Activated T-helper 1 cell treated with anti-CD3 and anti-CD28 coated beads, Interleukin-12 subunit alpha, Interleukin-12 subunit beta, Interleukin-2, Interleukin-4 antibody, amounts not matched to agents 30 ng/mL and 10 ng/mL and 1 ng/mL, durations not matched to agents 14 hours and 24 hours and 36 hours (primary cell): ENCODE measurements around the gene DLG5. TPM values are rescaled to one million over a fixed set of nuclear protein-coding genes. Genes with fewer than 3 reads are reported as not detected.

ENCODE experiments used
- DNase-seq: peaks from one replicate; pipeline ENCODE4 v3.0.0; 2021; ENCODE audit warnings: low spot score
- H3K27ac Mint-ChIP-seq: one replicate; pipeline ENCODE4 v1.8.0; 2021; ENCODE audit warnings: mild to moderate bottlenecking, mixed read lengths
- H3K27me3 Mint-ChIP-seq: one replicate; pipeline ENCODE4 v1.8.0; 2022; ENCODE audit warnings: mild to moderate bottlenecking, moderate library complexity, mixed read lengths; ENCODE audit not compliant: insufficient read depth
- H3K36me3 Mint-ChIP-seq: one replicate; pipeline ENCODE4 v1.8.0; 2021; ENCODE audit warnings: low read depth, mixed read lengths
- H3K4me1 Mint-ChIP-seq: one replicate; pipeline ENCODE4 v1.8.0; 2021; ENCODE audit warnings: low read depth, mixed read lengths
- H3K4me3 Mint-ChIP-seq: one replicate; pipeline ENCODE4 v1.8.0; 2021; ENCODE audit warnings: mild to moderate bottlenecking, moderate library complexity, mixed read lengths
- H3K9me3 Mint-ChIP-seq: one replicate; pipeline ENCODE4 v1.8.0; 2021; ENCODE audit warnings: mixed read lengths
- intact Hi-C: fragments of 100-400 bp; cut with micrococcal nuclease; formaldehyde crosslinking; loops from one replicate; pipeline ENCODE4 v1.15.1; 2024
- total RNA-seq: library from RNA; stranded (reverse); gene quantifications from 2 replicates; pipeline ENCODE4 v1.2.3, GENCODE V29; 2022

The DLG5 gene
- total RNA-seq, 1 donor from 2014 or later = 4.0 TPM

GRCh38 chr10:77861366-77861765 is 65.2 kb downstream of the DLG5 start:
- Mint-ChIP-seq H3K27me3 (peaks cover 1% of the 10 kb centered on the region), H3K36me3 (no peaks in the 10 kb centered on the region), H3K4me1 (no peaks in the 10 kb centered on the region), H3K9me3 (no peaks in the 10 kb centered on the region), H3K27ac (no peak overlapping the region), H3K4me3 (no peak overlapping the region)
- no peak for DNase-seq
- intact Hi-C loops = no loop called here

- H3K27me3 Mint-ChIP-seq = peaks cover 1% of the 10 kb centered on the region
- intact Hi-C loops = no loop called here
Measured at GRCh38 chr10:77859865-77860282, 66.7 kb downstream of the DLG5 start.

GRCh38 chr10:77859200-77859864 is 67.2 kb downstream of the DLG5 start:
- no peak overlapping the region for H3K27ac Mint-ChIP-seq
- no peaks in the 10 kb centered on the region for H3K4me1 Mint-ChIP-seq
- no peaks in the 10 kb centered on the region for H3K9me3 Mint-ChIP-seq
- H3K4me3 Mint-ChIP-seq = no peak overlapping the region
- DNase-seq = no peak
- H3K36me3 Mint-ChIP-seq = no peaks in the 10 kb centered on the region
- intact Hi-C loops = no loop called here
- peaks cover 1% of the 10 kb centered on the region for H3K27me3 Mint-ChIP-seq

More at GRCh38 chr10:77859865-77860282, 66.7 kb downstream of the DLG5 start:
- H3K4me3 Mint-ChIP-seq = no peak overlapping the region
- DNase-seq = no peak
- H3K4me1 Mint-ChIP-seq = no peaks in the 10 kb centered on the region
- H3K9me3 Mint-ChIP-seq = no peaks in the 10 kb centered on the region
- H3K36me3 Mint-ChIP-seq = no peaks in the 10 kb centered on the region
- H3K27ac Mint-ChIP-seq = no peak overlapping the region

GRCh38 chr10:77857272-77857671 is 69.3 kb downstream of the DLG5 start:
- intact Hi-C loops = no loop called here
- Mint-ChIP-seq H3K4me3 (no peak overlapping the region), H3K9me3 (no peaks in the 10 kb centered on the region), H3K27ac (no peak overlapping the region), H3K4me1 (no peaks in the 10 kb centered on the region), H3K36me3 (no peaks in the 10 kb centered on the region), H3K27me3 (peaks cover 1% of the 10 kb centered on the region)
- no peak for DNase-seq

- Mint-ChIP-seq H3K27ac (no peak overlapping the region), H3K27me3 (peaks cover 1% of the 10 kb centered on the region), H3K9me3 (no peaks in the 10 kb centered on the region), H3K4me1 (no peaks in the 10 kb centered on the region), H3K36me3 (no peaks in the 10 kb centered on the region), H3K4me3 (no peak overlapping the region)
- intact Hi-C loops = no loop called here
- no peak for DNase-seq
Measured at GRCh38 chr10:77856566-77856965, 70.0 kb downstream of the DLG5 start.

GRCh38 chr10:77855404-77856155 is 71.0 kb downstream of the DLG5 start:
- no peaks in the 10 kb centered on the region for H3K27me3 Mint-ChIP-seq
- no peak overlapping the region for H3K4me3 Mint-ChIP-seq
- H3K27ac Mint-ChIP-seq = no peak overlapping the region
- no peaks in the 10 kb centered on the region for H3K36me3 Mint-ChIP-seq
- H3K9me3 Mint-ChIP-seq = no peaks in the 10 kb centered on the region
- no peak for DNase-seq
- intact Hi-C loops = no loop called here
- no peaks in the 10 kb centered on the region for H3K4me1 Mint-ChIP-seq

- Mint-ChIP-seq H3K4me1 (no peaks in the 10 kb centered on the region), H3K36me3 (no peaks in the 10 kb centered on the region), H3K27me3 (no peaks in the 10 kb centered on the region), H3K4me3 (no peak overlapping the region), H3K9me3 (no peaks in the 10 kb centered on the region), H3K27ac (no peak overlapping the region)
- intact Hi-C loops = no loop called here
- DNase-seq = no peak
Measured at GRCh38 chr10:77854115-77854514, 72.4 kb downstream of the DLG5 start.

- no peak for DNase-seq
- intact Hi-C loops = no loop called here
- no peaks in the 10 kb centered on the region for H3K27me3 Mint-ChIP-seq
- H3K36me3 Mint-ChIP-seq = no peaks in the 10 kb centered on the region
- no peaks in the 10 kb centered on the region for H3K4me1 Mint-ChIP-seq
- H3K4me3 Mint-ChIP-seq = no peak overlapping the region
- H3K9me3 Mint-ChIP-seq = no peaks in the 10 kb centered on the region
- H3K27ac Mint-ChIP-seq = no peak overlapping the region
Measured at GRCh38 chr10:77853256-77853655, 73.3 kb downstream of the DLG5 start.

- Mint-ChIP-seq H3K36me3 (no peaks in the 10 kb centered on the region), H3K4me1 (peaks cover 5% of the 10 kb centered on the region)
- intact Hi-C loops = no loop called here
Measured at GRCh38 chr10:77850620-77851231, 75.8 kb downstream of the DLG5 start.

GRCh38 chr10:77849039-77849664 is 77.4 kb downstream of the DLG5 start:
- intact Hi-C loops = no loop called here
- no peak for DNase-seq

More at GRCh38 chr10:77850620-77851231, 75.8 kb downstream of the DLG5 start:
- H3K9me3 Mint-ChIP-seq = no peaks in the 10 kb centered on the region
- H3K4me3 Mint-ChIP-seq = no peak overlapping the region
- DNase-seq = no peak
- no peak overlapping the region for H3K27ac Mint-ChIP-seq
- no peaks in the 10 kb centered on the region for H3K27me3 Mint-ChIP-seq

GRCh38 chr10:77846718-77847311 is 79.7 kb downstream of the DLG5 start:
- intact Hi-C loops = loop anchor here (1.0 to 2.0 kb wide), 3 partner anchors 79 to 1348 kb away; partner anchors contain the start of gene DLG5
- H3K4me1 Mint-ChIP-seq = peaks cover 5% of the 10 kb centered on the region
- no peaks in the 10 kb centered on the region for H3K27me3 Mint-ChIP-seq
- no peaks in the 10 kb centered on the region for H3K36me3 Mint-ChIP-seq
- no peaks in the 10 kb centered on the region for H3K9me3 Mint-ChIP-seq
- no peak overlapping the region for H3K27ac Mint-ChIP-seq
- H3K4me3 Mint-ChIP-seq = no peak overlapping the region
- peak; percentile 37 for DNase-seq

More at GRCh38 chr10:77849039-77849664, 77.4 kb downstream of the DLG5 start:
- H3K36me3 Mint-ChIP-seq = no peaks in the 10 kb centered on the region
- no peaks in the 10 kb centered on the region for H3K27me3 Mint-ChIP-seq
- H3K4me3 Mint-ChIP-seq = no peak overlapping the region
- peaks cover 5% of the 10 kb centered on the region for H3K4me1 Mint-ChIP-seq
- no peak overlapping the region for H3K27ac Mint-ChIP-seq
- H3K9me3 Mint-ChIP-seq = no peaks in the 10 kb centered on the region

GRCh38 chr10:77845451-77845850 is 81.1 kb downstream of the DLG5 start:
- Mint-ChIP-seq H3K27ac (no peak overlapping the region), H3K4me3 (no peak overlapping the region), H3K36me3 (no peaks in the 10 kb centered on the region), H3K4me1 (peaks cover 5% of the 10 kb centered on the region), H3K27me3 (no peaks in the 10 kb centered on the region), H3K9me3 (no peaks in the 10 kb centered on the region)
- intact Hi-C loops = no loop called here
- no peak for DNase-seq
